HEK293T (cell line): ENCODE data around the gene DHX8.

Experiments
- BHLHE40 ChIP-seq: fragments of 450-650 bp; IDR thresholded peaks from 2 replicates; pipeline ENCODE4 v1.6.1; 2016; ENCODE audit warnings: mild to moderate bottlenecking, moderate library complexity, borderline replicate concordance
- CTBP1 ChIP-seq: fragments of 450-650 bp; IDR thresholded peaks from 2 replicates; pipeline ENCODE4 v1.6.1; 2016; ENCODE audit warnings: borderline replicate concordance
- NFRKB ChIP-seq: fragments of 450-650 bp; IDR thresholded peaks from 2 replicates; pipeline ENCODE4 v1.6.1; 2016; ENCODE audit warnings: mild to moderate bottlenecking, moderate library complexity
- SUZ12 ChIP-seq: fragments of 450-650 bp; IDR thresholded peaks from 2 replicates; pipeline ENCODE4 v1.6.1; 2016; ENCODE audit warnings: mild to moderate bottlenecking

DNA sequence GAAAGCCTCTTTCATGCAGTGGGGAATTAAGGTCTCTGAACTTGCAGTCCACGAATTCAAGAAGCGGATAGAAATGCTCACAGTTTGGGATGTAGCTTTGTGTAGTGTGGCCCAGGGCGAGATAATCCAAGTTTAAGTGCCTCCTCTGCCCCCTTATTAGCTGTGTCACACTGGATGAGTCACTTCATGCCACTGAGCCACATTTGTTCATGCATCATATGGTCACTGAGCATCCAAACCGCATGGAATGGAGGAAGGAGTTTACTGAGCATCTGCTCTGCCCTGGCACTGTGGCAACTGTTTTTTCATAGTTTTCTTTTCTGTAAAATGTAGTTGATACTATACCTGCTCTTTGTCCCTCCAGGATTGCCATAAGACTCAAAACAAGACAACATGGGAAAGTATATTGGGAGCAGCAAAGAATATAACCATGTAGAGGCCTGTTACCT, 15.1 kb upstream of the DHX8 start:
- no peak for TF ChIP-seq CTBP1
- TF ChIP-seq BHLHE40, result no peak
- TF ChIP-seq NFRKB, result no peak
- TF ChIP-seq SUZ12, result no peak
